Neural progenitor cell (in vitro differentiated cells): Measurements from ENCODE around the gene COG5.

Experiments
- EZH2 ChIP-seq: fragments of 200-600 bp; sonication (generic); IDR thresholded peaks from 2 replicates; pipeline ENCODE4 v1.6.1; 2017; ENCODE audit warnings: antibody characterized with exemption, mild to moderate bottlenecking, moderate library complexity
- TF ChIP-seq, protein P1 (sequence below): fragments of 200-600 bp; sonication (generic); IDR thresholded peaks from 2 replicates; pipeline ENCODE4 v1.5.1; 2017; ENCODE audit warnings: antibody characterized with exemption, mild to moderate bottlenecking

DNA sequence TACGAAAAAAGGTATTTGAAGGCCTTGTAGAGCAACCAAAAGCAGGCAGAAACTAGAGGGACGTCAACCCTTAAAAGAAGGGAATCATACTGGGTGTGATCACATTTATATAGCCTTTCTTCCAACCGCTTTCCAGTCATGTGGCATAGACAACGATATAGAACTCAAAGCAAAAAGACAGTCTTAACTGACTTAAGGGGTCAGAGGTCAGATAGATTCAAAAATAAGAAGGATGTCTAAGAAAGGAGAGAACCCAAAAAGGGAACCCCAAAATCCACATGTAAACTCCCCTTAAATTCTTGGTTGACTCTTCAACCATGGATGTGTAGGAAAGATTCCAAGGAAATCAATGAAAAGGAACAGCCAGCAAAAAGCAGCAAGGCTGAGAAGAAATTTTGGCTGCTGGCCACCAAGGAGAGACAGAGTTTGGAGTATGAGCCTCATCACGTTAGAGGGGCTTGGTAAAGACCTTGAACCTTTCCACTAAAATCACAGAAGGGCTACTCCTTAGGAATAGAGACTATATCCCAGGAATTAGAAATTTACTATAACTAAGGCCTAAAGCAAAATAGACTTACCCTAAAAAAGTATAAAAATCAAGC, 24.9 kb upstream of the COG5 start:
- TF ChIP-seq, protein P1, sequence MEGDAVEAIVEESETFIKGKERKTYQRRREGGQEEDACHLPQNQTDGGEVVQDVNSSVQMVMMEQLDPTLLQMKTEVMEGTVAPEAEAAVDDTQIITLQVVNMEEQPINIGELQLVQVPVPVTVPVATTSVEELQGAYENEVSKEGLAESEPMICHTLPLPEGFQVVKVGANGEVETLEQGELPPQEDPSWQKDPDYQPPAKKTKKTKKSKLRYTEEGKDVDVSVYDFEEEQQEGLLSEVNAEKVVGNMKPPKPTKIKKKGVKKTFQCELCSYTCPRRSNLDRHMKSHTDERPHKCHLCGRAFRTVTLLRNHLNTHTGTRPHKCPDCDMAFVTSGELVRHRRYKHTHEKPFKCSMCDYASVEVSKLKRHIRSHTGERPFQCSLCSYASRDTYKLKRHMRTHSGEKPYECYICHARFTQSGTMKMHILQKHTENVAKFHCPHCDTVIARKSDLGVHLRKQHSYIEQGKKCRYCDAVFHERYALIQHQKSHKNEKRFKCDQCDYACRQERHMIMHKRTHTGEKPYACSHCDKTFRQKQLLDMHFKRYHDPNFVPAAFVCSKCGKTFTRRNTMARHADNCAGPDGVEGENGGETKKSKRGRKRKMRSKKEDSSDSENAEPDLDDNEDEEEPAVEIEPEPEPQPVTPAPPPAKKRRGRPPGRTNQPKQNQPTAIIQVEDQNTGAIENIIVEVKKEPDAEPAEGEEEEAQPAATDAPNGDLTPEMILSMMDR = no peak
- no peak for TF ChIP-seq EZH2
